BJ (cell line): ENCODE results near the gene PDE4A. TPM values are rescaled to one million over a fixed set of nuclear protein-coding genes. Genes with fewer than 3 reads are reported as not detected.

Experiments
- CTCF ChIA-PET: fragments of 350-600 bp; formaldehyde crosslinking; extraction: SDS; loops from one replicate; lab custom pipeline; 2021; ENCODE audit warnings: antibody characterized with exemption, inconsistent platforms; lab: Yijun Ruan, JAX
- POLR2A ChIA-PET: fragments of 300-600 bp; sonication (Branson Sonifier 250); formaldehyde crosslinking; extraction: SDS; loops from one replicate; lab custom pipeline; 2021; ENCODE audit warnings: antibody characterized with exemption; lab: Charles Lee
- DNase-seq: peaks from one replicate; pipeline ENCODE4 v3.0.0-alpha.2; 2011; ENCODE audit warnings: low read depth
- H3K27me3 ChIP-seq: 2 replicates; pipeline ENCODE4 v1.6.0; 2011; ENCODE audit warnings: low read length; ENCODE audit not compliant: control insufficient read depth, insufficient read depth
- H3K36me3 ChIP-seq: 2 replicates; pipeline ENCODE4 v1.5.1; 2011; ENCODE audit warnings: low read length; ENCODE audit not compliant: control insufficient read depth, insufficient read depth
- H3K4me3 ChIP-seq: 2 replicates; pipeline ENCODE4 v1.5.1; 2011; ENCODE audit warnings: low read depth, mild to moderate bottlenecking, control low read depth, low read length
- polyA plus RNA-seq: library from polyadenylated mRNA; depleted of rRNA; stranded (reverse); fragments of >200 nt; gene quantifications from 2 replicates; pipeline ENCODE4 v1.2.3, GENCODE V29; 2011
- TF ChIP-seq, protein P1 (sequence below): IDR thresholded peaks from 2 replicates; pipeline ENCODE4 v1.5.1; 2011; ENCODE audit warnings: low read depth, mild to moderate bottlenecking, control low read depth, inconsistent platforms, low read length, moderate library complexity; ENCODE audit not compliant: insufficient read depth

PDE4A gene
- polyA plus RNA-seq, 1 experiment, result 4.2 TPM

GRCh38 chr19:10505583-10506229 is 85.4 kb downstream of the PDE4A start:
- no peaks in the 10 kb centered on the region; the same call in 1 of the 2 replicates for H3K27me3 ChIP-seq
- no peak overlapping the region for H3K4me3 ChIP-seq
- H3K36me3 ChIP-seq, result no peaks in the 10 kb centered on the region
- TF ChIP-seq, protein P1, sequence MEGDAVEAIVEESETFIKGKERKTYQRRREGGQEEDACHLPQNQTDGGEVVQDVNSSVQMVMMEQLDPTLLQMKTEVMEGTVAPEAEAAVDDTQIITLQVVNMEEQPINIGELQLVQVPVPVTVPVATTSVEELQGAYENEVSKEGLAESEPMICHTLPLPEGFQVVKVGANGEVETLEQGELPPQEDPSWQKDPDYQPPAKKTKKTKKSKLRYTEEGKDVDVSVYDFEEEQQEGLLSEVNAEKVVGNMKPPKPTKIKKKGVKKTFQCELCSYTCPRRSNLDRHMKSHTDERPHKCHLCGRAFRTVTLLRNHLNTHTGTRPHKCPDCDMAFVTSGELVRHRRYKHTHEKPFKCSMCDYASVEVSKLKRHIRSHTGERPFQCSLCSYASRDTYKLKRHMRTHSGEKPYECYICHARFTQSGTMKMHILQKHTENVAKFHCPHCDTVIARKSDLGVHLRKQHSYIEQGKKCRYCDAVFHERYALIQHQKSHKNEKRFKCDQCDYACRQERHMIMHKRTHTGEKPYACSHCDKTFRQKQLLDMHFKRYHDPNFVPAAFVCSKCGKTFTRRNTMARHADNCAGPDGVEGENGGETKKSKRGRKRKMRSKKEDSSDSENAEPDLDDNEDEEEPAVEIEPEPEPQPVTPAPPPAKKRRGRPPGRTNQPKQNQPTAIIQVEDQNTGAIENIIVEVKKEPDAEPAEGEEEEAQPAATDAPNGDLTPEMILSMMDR, result peak; percentile 88
- DNase-seq, result no peak
- CTCF ChIA-PET, result interaction anchor here (0.7 to 2.1 kb wide), 14 partner anchors 12 to 194 kb away, joined by 3 to 9 read pairs (median 4); partner anchors contain the start of genes CDKN2D, KRI1 and S1PR5
- POLR2A ChIA-PET, result no interaction called here

DNA sequence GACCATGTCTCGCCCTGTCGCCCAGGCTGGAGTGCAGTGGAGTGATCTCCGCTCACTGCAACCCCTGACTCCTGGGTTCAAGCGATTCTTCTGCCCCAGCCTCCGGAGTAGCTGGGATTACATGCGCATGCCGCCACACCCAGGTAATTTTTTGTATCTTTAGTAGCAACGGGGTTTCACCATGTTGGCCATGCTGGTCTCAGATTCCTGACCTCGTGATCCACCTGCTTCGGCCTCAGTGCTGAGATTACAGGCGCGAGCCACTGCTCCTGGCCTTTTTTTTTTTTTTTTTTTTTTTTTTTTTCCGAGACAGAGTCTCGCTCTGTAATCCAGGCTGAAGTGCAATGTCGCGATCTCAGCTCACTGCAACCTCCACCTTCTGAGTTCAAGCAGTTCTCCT is 87.7 kb downstream of the PDE4A start:
- TF ChIP-seq, protein P1, result no peak
- H3K27me3 ChIP-seq, result peaks cover 1% of the 10 kb centered on the region; the same call in 1 of the 2 replicates
- H3K4me3 ChIP-seq, result no peak overlapping the region
- DNase-seq, result no peak
- H3K36me3 ChIP-seq, result no peaks in the 10 kb centered on the region
- CTCF ChIA-PET, result interaction anchor here (1.0 to 2.0 kb wide), 3 partner anchors 9 to 64 kb away, joined by 4 to 10 read pairs (median 6); partner anchors contain the start of gene S1PR5
- POLR2A ChIA-PET, result no interaction called here

DNA sequence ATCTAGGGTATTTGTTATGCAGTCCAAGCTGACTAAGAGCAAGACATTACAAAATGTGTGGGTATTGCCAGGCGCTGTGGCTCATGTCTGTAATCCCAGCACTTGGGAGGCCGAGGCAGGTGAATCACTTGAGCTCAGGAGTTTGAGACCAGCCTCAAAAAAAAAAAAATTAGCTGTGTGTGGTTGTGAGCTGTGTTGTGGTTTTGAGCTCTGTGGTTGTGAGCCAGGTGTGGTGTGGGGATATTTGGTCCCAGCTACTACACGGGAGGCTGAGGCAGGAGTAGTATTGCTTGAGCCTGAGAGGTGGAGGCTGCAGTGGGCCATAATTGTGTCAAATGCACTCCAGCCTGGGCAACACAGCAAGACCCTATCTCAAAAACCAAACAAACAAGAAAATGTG is 88.4 kb downstream of the PDE4A start:
- no peak for DNase-seq
- ChIA-PET CTCF (interaction anchor here (0.6 to 2.0 kb wide), 4 partner anchors 25 to 346 kb away, joined by 3 to 10 read pairs (median 4); no protein-coding TSS in a partner anchor), POLR2A (no interaction called here)

DNA sequence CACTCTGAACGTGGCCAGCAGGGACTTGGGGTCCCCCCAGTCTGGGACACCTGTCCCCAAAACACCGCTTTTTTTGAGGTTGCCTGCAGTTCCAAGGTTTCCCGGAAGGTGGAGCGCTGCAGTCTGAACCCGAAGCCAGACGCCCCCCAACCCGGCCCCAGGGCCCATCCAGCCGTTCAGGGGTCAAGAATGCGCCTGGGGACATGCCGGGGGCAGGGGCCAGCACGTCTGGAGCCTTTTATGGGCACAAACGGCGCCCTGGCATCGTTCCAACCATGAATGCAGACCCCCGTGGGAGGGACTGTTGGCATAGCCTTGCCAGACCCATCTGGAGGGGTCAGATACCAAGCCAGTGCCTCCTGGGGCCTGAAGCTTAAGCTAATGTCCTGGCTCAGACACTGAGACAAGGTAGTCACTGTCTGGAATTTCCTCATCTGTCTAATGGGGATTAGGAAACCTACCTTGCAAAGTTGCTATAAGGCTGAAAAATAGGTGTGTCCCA is 90.0 kb downstream of the PDE4A start:
- DNase-seq, result no peak
- TF ChIP-seq, protein P1, result peak; percentile 81

More for the DNA sequence above, 88.4 kb downstream of the PDE4A start:
- H3K36me3 ChIP-seq, result no peaks in the 10 kb centered on the region
- TF ChIP-seq, protein P1, result no peak
- peaks cover 5% of the 10 kb centered on the region; the same call in 1 of the 2 replicates for H3K27me3 ChIP-seq
- H3K4me3 ChIP-seq, result no peak overlapping the region

GRCh38 chr19:10513223-10513622 is 92.9 kb downstream of the PDE4A start:
- Histone ChIP-seq H3K36me3 (no peaks in the 10 kb centered on the region), H3K27me3 (peaks cover 23% of the 10 kb centered on the region), H3K4me3 (no peak overlapping the region)
- ChIA-PET CTCF (interaction anchor here (1.2 kb wide), 1 partner anchor 30 kb away, joined by 4 read pairs; no protein-coding TSS in a partner anchor), POLR2A (no interaction called here)
- TF ChIP-seq, protein P1, result no peak
- DNase-seq, result no peak

More for the DNA sequence above, 90.0 kb downstream of the PDE4A start:
- ChIA-PET POLR2A (no interaction called here), CTCF (interaction anchor here (1.2 to 2.0 kb wide), 4 partner anchors 13 to 189 kb away, joined by 4 to 10 read pairs (median 6); no protein-coding TSS in a partner anchor)
- Histone ChIP-seq H3K36me3 (no peaks in the 10 kb centered on the region), H3K4me3 (no peak overlapping the region), H3K27me3 (peaks cover 15% of the 10 kb centered on the region)
